ENCODE measurements around the gene MOV10. TPM values are rescaled to one million over a fixed set of nuclear protein-coding genes. Genes with fewer than 3 reads are reported as not detected.

The MOV10 gene
- total and polyA plus RNA-seq, 2 donors (not counting 3 experiments of a cell fraction or from before 2014, with no cell fraction given) = 97.1 to 113 TPM

GRCh38 chr1:112708002-112708448, 33.6 kb downstream of the MOV10 start:
- H3K4me1 ChIP-seq (ENCODE audit: control insufficient read depth, extremely low read depth, insufficient read depth, low read length) = peaks cover 31% of the 10 kb centered on the region
- FAIRE-seq (no peak), DNase-seq (ENCODE audit: low read depth, low spot score) (no peak)
- ChIA-PET POLR2A (interaction anchor here (1.0 kb wide), 1 partner anchor 33 kb away, joined by 3 read pairs; the partner anchor contains the start of gene MOV10), CTCF (interaction anchor here (0.9 to 3.6 kb wide), 9 partner anchors 10 to 409 kb away, joined by 3 to 37 read pairs (median 6); partner anchors contain the start of gene MOV10)
- H3K27me3 ChIP-seq (ENCODE audit: control insufficient read depth in 2 of 2, insufficient read depth in 2 of 2, low read length in 2 of 2) = no peaks in the 10 kb centered on the region
- TF ChIP-seq, protein P1, sequence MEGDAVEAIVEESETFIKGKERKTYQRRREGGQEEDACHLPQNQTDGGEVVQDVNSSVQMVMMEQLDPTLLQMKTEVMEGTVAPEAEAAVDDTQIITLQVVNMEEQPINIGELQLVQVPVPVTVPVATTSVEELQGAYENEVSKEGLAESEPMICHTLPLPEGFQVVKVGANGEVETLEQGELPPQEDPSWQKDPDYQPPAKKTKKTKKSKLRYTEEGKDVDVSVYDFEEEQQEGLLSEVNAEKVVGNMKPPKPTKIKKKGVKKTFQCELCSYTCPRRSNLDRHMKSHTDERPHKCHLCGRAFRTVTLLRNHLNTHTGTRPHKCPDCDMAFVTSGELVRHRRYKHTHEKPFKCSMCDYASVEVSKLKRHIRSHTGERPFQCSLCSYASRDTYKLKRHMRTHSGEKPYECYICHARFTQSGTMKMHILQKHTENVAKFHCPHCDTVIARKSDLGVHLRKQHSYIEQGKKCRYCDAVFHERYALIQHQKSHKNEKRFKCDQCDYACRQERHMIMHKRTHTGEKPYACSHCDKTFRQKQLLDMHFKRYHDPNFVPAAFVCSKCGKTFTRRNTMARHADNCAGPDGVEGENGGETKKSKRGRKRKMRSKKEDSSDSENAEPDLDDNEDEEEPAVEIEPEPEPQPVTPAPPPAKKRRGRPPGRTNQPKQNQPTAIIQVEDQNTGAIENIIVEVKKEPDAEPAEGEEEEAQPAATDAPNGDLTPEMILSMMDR (IDR thresholded peaks at IDR 0.05; ENCODE audit: extremely low read depth in 1 of 2, insufficient read depth in 1 of 2, low read depth in 1 of 2, low read length in 2 of 2) = no peak
- no peak for TF ChIP-seq FOS (IDR thresholded peaks at IDR 0.05; ENCODE audit: borderline replicate concordance, insufficient read depth, low read length)
- TF ChIP-seq MYC (IDR thresholded peaks at IDR 0.05; ENCODE audit: low read depth, low read length) = no peak
- dilution Hi-C loops (cut with MboI; ENCODE audit: extremely low pct_ligation_motif_present, low sequenced_read_pairs) = no loop called here
- no peaks in the 10 kb centered on the region for H4K20me1 ChIP-seq (replicated peaks; ENCODE audit: control insufficient read depth, extremely low read depth, insufficient read depth, low read length)
- intact Hi-C loops (cut with micrococcal nuclease) = loop anchor here (5.0 kb wide), 2 partner anchors 71 to 1049 kb away; partner anchors contain the start of gene PHTF1
- no peaks in the 10 kb centered on the region for H3K9me1 ChIP-seq (replicated peaks; ENCODE audit: control insufficient read depth, extremely low read depth, insufficient read depth, low read length)
- H3K79me2 ChIP-seq (ENCODE audit: control insufficient read depth, insufficient read depth, low read length) = peaks cover 39% of the 10 kb centered on the region
- no peak overlapping the region for H3K4me3 ChIP-seq (replicated peaks in 1 of 3; ENCODE audit: insufficient read depth in 1 of 3, low read depth in 1 of 3, low read length in 3 of 3)
- H3K36me3 ChIP-seq (ENCODE audit: control insufficient read depth in 2 of 2, extremely low read depth in 1 of 2, insufficient read depth in 2 of 2, low read length in 2 of 2) = peaks cover under 1 to 3% of the 10 kb centered on the region in 2 experiments
- BruUV-seq (replicated peaks) = no TSS peak
- H3K27ac ChIP-seq (ENCODE audit: insufficient read depth, low read depth, low read length) = no peak overlapping the region
- H3K9me3 ChIP-seq (replicated peaks; ENCODE audit: control insufficient read depth, insufficient read depth, low read length) = no peaks in the 10 kb centered on the region
- no peak overlapping the region for H3K4me2 ChIP-seq (ENCODE audit: insufficient read depth, low read length)
- no peak overlapping the region for H3K9ac ChIP-seq (replicated peaks; ENCODE audit: extremely low read depth, insufficient read depth, low read length)
- H2AFZ ChIP-seq (ENCODE audit: low read depth, low read length) = no peak overlapping the region

DNA sequence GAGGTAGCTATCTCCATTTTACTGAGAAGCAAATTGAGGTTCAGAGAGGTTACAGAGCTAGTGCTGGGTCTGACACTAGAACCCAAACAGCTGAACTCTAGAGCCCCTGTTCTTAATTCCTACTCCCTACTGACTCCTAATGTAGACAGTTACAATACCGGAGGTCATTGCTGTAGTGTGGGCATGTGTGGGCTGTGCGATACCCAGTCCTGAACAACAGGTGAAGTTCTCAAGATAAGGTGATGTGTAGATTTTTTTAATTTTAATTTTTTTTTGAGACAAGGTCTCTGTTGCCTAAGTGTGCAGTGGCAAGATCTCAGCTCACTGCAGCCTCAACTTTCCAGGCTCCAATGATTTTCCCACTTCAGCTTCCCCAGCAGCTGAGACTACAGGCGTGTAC, 34.0 kb downstream of the MOV10 start:
- Histone ChIP-seq H4K20me1 (replicated peaks; ENCODE audit: control insufficient read depth, extremely low read depth, insufficient read depth, low read length) (no peaks in the 10 kb centered on the region), H3K4me2 (ENCODE audit: insufficient read depth, low read length) (no peak overlapping the region), H2AFZ (ENCODE audit: low read depth, low read length) (no peak overlapping the region), H3K27me3 (ENCODE audit: control insufficient read depth in 2 of 2, insufficient read depth in 2 of 2, low read length in 2 of 2) (no peaks in the 10 kb centered on the region), H3K36me3 (ENCODE audit: control insufficient read depth in 2 of 2, extremely low read depth in 1 of 2, insufficient read depth in 2 of 2, low read length in 2 of 2) (no peaks in the 10 kb centered on the region), H3K4me3 (replicated peaks in 1 of 3; ENCODE audit: insufficient read depth in 1 of 3, low read depth in 1 of 3, low read length in 3 of 3) (no peak overlapping the region), H3K27ac (ENCODE audit: insufficient read depth, low read depth, low read length) (no peak overlapping the region), H3K9me1 (replicated peaks; ENCODE audit: control insufficient read depth, extremely low read depth, insufficient read depth, low read length) (no peaks in the 10 kb centered on the region), H3K79me2 (ENCODE audit: control insufficient read depth, insufficient read depth, low read length) (peaks cover 34% of the 10 kb centered on the region), H3K4me1 (ENCODE audit: control insufficient read depth, extremely low read depth, insufficient read depth, low read length) (peaks cover 27% of the 10 kb centered on the region), H3K9me3 (replicated peaks; ENCODE audit: control insufficient read depth, insufficient read depth, low read length) (no peaks in the 10 kb centered on the region), H3K9ac (replicated peaks; ENCODE audit: extremely low read depth, insufficient read depth, low read length) (no peak overlapping the region)
- CTCF ChIA-PET = interaction anchor here (0.9 to 3.6 kb wide), 9 partner anchors 10 to 410 kb away, joined by 3 to 37 read pairs (median 6); partner anchors contain the start of gene MOV10
- no TSS peak for BruUV-seq (replicated peaks)
- FAIRE-seq (no peak), DNase-seq (ENCODE audit: low read depth, low spot score) (no peak)
- dilution Hi-C loops (cut with MboI; ENCODE audit: extremely low pct_ligation_motif_present, low sequenced_read_pairs) = no loop called here
- POLR2A ChIA-PET = interaction anchor here (1.0 kb wide), 1 partner anchor 34 kb away, joined by 3 read pairs; the partner anchor contains the start of gene MOV10
- no peak for TF ChIP-seq POLR2AphosphoS5 (IDR thresholded peaks at IDR 0.05; ENCODE audit: insufficient read depth, low read depth, low read length)
- TF ChIP-seq JUN (IDR thresholded peaks at IDR 0.05; ENCODE audit: borderline replicate concordance, insufficient read depth, insufficient read length, low read depth) = no peak
- no peak for TF ChIP-seq GATA2 (IDR thresholded peaks at IDR 0.05; ENCODE audit: insufficient read depth, insufficient read length, low read depth, low read length)
- TF ChIP-seq, protein P1 (IDR thresholded peaks at IDR 0.05; ENCODE audit: extremely low read depth in 1 of 2, insufficient read depth in 1 of 2, low read depth in 1 of 2, low read length in 2 of 2) = no peak
- TF ChIP-seq EZH2 (IDR thresholded peaks at IDR 0.05; ENCODE audit: borderline replicate concordance, low read depth, low read length, severe bottlenecking) = no peak
- TF ChIP-seq, protein P2, sequence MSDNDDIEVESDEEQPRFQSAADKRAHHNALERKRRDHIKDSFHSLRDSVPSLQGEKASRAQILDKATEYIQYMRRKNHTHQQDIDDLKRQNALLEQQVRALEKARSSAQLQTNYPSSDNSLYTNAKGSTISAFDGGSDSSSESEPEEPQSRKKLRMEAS (IDR thresholded peaks at IDR 0.05; ENCODE audit: insufficient read depth, insufficient read length) = no peak
- no peak for TF ChIP-seq MYC (IDR thresholded peaks at IDR 0.05; ENCODE audit: low read depth, low read length)
- no peak for TF ChIP-seq POLR2A (IDR thresholded peaks at IDR 0.05; ENCODE audit: low read depth, low read length)
- TF ChIP-seq FOS (IDR thresholded peaks at IDR 0.05; ENCODE audit: borderline replicate concordance, insufficient read depth, low read length) = no peak
- intact Hi-C loops (cut with micrococcal nuclease) = loop anchor here (5.0 kb wide), 2 partner anchors 71 to 1049 kb away; partner anchors contain the start of gene PHTF1
